CMK (cell line): Measurements from ENCODE around the gene THADA.
"Not testable (repeated sequence)": the region's sequence is repeated elsewhere in the genome, so short reads cannot be mapped to it uniquely, and the experiment has no call there.

ENCODE experiments used
- DNase-seq: peaks from one replicate; pipeline ENCODE4 v3.0.0-alpha.2; 2010; ENCODE audit warnings: low read depth

THADA gene

DNA sequence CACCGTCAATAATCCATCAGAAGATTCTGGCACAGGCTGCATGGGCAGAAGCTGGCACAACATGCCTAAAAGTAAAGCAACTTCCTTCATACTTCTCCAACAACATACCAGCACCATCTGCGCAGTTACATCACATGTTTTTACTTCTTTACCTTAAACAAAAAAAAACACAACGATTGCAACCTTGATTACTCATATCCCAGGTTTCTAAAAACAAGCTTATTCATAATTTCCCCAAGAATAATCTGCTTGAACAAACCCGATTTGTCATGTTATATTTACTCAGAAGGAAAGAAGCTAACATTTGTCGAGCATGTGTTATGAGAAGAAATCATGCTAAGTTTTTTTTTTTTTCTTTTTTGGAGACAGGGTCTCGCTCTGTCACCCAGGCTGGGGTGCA, 54.7 kb downstream of the THADA start:
- DNase-seq: no peak

DNA sequence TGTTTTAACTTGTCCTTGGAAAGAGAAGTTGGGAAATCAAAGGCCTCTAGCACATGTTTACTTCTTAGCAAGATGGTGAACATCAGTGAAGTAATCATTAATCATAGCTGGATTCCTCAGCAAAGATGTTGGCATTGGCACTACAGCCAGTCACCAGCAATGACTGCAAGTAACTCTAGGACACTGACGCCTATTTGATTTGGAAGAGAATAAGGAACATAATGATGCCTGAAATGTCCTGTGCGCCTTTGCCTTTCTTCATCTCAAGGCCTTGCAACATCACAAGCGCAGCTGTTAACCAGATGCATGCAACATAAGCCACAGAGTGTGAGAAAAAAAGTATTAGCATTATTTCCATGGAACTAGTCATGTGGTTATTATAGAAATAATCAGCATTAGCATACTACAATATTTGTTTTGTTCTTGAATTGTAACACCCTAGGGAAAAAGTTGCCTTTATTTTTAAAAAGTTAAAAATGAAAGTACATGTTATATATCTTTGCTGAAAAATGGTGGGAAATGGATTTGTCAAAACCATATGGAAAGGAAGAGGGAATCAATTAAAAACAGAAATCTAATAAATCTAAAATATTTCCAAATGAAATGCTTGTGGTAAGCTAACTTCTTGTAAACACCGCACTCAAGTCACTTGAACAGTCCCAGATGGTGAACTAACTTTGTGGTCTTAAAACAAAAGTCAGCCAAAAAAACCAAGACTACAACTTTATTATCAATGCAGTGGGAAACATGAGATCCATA, 55.6 kb downstream of the THADA start:
- no peak for DNase-seq

GRCh38 chr2:43539436-43539835, 56.4 kb downstream of the THADA start:
- DNase-seq: no peak

DNA sequence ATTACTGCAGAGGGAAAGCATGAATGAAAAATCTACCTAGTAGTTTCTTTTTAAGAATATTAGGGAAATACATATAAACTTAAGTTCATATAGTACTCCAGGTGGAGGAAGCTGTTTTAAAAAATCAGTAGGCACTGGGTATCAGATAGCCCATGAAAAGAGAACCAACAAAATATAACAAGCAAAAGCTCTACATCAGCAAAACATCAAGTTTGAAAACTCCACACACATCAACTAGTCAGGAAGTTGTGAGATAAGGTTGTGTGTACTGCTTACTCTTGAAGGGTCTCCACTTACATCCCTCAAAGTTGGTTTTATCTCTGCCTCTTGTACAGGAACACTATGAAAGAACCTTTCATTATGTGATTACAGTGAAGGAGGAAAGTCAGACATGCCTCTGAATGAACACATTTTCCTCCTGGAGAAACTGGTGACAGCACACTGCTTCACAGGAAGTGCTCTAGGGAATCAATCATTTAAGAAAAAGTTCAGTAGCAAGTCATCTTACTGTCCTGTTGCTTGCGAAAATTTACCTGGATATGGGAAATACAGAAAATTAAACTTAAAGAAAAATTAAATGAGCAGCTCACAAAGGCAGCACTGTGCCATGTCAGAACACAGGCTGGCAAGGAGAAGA, 57.7 kb downstream of the THADA start:
- DNase-seq: no peak

DNA sequence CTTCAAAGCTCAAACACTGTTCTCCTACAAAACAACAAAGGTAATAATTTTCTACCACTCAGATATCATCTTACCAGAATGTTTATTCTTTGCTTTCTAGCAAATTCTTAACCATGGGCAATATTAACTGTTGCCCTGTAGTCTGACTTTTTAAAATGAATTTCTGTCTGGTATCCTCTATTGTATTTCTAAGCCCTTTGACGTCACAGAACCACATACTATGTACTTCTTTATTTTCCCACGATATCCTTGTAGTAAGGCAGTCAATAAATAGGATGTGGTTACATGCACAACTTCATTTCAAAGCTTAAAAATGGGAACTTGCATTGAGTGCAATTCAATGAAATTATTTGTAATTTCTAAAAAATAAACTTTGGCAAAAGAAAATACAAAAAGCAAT, 58.7 kb downstream of the THADA start:
- no peak for DNase-seq

DNA sequence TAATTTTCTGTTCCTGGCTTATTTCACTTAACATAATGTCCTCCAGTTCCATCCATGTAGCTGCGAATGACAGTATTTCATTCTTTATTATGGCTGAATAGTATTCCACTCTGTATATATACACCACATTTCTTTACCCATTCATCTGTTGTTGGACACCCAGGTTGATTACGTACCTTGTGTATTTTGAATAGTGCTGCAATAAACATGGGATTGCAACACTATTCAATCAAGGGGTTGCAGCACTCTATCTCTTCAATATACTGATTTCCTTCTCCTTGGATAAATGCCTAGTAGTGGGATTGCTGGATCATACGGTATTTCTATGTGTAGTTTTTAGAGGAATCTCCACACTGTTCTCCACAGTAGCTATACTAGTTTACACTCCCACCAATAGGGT, 61.3 kb downstream of the THADA start:
- DNase-seq: no peak

- DNase-seq: not testable (repeated sequence)
Measured at GRCh38 chr2:43532572-43532971, 63.3 kb downstream of the THADA start.

GRCh38 chr2:43531251-43531650, 64.6 kb downstream of the THADA start:
- DNase-seq: no peak

DNA sequence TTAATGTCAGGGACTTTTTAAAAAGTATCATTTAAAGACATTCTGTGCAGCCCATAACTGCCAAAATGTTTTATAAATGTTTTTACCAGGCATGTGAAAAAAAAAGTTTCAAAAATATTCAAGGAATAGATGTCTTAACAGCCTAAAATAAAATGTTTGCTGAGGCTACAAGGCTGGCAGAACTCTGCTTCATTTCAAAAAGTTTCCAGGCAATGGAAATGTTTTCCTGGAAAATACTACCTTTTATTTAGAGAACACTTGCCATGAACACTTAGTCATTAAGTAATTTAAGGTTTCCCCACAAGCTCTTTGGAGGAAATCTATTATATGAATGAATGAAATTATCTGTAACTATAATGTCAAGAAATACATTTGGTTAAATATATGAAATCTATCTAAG, 68.8 kb downstream of the THADA start:
- no peak for DNase-seq

DNA sequence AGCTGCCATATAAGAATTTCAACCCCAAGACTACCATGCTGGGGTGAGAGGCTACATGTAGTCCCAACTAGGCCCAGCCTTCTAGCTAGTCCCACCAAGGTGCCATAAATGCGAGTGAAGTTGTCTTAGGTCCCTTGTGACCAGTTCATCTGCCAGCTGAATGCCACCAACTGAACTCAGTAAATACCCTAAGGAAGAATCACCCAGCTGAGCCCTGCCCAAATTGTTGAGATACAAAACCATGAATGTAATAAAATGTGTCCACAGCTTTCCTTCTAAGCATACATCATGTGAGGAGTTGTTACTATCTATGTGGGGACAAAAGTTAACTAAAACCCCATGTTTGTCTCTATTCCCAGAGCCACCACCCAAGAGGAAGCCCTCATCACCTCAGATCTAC, 70.3 kb downstream of the THADA start:
- DNase-seq: no peak

- DNase-seq: no peak
Measured at GRCh38 chr2:43524177-43524965, 71.5 kb downstream of the THADA start.

- no peak for DNase-seq
Measured at GRCh38 chr2:43522177-43522576, 73.7 kb downstream of the THADA start.

- no peak for DNase-seq
Measured at GRCh38 chr2:43521568-43521967, 74.3 kb downstream of the THADA start.

DNA sequence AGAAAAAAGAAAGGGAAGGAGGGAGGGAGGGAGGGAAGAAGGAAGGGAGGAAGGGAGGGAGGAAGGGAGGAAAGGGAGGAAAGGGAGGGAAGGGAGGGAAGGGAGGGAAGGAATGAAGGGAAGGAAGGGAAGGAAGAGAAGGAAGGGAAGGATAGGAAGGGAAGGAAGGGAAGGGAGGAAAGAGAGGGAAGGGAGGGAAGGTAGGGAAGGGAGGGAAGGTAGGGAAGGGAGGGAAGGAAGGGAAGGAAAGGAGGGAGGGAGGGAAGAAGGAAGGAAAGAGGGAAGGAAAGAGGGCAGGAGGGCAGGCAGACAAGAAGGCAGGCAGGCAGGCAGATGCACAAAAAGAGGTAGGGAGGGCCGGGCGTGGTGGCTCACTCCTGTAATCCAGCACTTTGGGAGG, 74.9 kb downstream of the THADA start:
- no peak for DNase-seq

DNA sequence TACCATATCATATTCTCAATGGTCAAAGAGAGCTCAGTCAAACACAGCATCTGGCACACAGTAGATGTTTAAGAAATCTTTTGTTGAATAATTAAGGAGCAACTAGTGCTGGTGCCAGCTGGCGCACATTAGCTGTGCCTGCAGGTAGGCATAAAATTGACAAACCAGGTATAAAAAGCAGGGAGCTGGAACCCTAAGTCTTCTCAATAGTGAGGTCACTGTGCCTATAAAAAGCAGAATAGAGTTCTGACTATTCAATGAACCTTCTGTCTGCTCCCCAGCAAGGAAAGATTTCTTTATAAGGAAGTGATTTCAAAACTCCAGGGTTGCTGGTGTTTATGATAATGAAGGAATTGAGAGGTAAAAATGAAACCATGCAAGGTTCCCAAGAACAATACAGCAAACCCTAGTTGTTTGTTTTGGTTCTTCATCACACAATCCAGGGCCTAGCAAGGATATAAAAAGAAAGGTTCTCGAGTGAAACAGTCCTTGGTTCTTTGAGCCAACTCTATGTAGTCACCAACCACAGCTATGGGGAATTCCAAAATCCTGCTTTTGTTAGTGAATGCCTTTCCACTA, 76.1 kb downstream of the THADA start:
- DNase-seq: no peak

DNA sequence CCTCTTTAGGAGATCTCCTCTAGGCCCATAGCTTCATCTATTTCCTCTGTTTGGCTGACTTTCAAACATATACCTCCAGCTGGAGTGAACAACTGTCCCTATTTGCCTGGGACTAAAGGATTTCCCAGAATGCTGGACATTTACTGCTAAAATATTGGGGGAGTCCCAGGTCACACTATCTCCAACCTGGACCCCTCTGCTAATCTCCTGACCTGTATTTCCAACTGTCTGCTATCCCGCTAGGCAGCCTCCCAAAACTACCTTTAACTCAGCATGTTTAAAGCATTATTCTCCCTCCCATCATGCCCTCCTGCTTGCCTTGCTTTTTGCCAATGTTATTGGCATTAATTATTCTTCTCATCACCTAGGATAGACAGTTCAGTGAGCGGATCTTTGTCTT, 77.1 kb downstream of the THADA start:
- no peak for DNase-seq

- DNase-seq: no peak
Measured at GRCh38 chr2:43518181-43518580, 77.7 kb downstream of the THADA start.

DNA sequence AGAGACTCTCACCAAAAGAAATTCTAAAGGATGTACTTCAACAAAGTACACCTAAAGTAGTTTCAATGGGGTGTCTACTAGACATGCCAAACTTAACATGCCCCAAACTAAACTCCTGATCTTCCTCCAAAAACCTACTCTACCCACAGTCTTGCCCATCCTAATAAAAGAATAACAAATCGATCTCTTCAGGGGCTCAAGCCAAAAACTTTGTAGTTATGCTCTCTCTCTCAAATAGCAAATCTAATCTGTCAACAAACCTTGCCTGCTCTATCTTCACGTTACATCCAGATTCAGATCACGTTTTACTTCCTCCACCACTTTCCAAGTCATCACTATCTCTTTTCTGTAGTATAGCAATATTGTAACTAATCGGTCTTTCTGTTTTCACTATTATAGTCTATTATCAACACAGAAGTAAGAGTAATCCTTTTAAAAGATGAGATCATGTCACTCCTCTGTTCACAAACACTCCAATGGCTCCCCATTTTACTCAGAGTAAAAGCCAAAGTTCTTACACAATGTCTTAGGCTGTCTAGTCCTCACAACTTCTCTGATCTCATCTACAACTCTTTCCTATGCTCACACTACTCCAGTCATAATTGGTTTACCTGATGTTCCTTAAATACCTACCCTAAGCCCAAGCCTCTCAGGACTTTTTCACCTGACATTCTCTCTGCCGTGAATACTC, 79.9 kb downstream of the THADA start:
- DNase-seq: no peak

- no peak for DNase-seq
Measured at GRCh38 chr2:43515248-43515647, 80.6 kb downstream of the THADA start.

- DNase-seq: no peak
Measured at GRCh38 chr2:43513796-43514195, 82.0 kb downstream of the THADA start.

DNA sequence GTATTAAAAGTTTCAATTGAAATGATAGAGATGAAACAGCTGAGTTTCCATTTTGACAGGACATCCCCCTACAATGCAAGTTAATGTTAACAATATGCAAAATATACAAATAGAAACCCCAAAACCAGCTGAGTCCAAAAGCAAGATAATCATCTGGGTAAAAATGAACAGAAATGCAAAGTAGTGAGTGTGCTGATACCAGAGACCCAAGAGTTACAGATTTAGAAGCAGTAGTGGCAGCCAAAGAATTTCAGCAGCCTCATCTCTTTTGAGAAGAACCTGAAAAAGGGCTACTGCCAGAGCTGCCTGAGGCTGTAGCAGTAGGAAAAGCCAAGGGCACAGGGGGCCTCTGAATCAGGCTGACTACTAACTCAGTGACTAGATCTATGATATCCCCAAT, 82.6 kb downstream of the THADA start:
- no peak for DNase-seq

DNA sequence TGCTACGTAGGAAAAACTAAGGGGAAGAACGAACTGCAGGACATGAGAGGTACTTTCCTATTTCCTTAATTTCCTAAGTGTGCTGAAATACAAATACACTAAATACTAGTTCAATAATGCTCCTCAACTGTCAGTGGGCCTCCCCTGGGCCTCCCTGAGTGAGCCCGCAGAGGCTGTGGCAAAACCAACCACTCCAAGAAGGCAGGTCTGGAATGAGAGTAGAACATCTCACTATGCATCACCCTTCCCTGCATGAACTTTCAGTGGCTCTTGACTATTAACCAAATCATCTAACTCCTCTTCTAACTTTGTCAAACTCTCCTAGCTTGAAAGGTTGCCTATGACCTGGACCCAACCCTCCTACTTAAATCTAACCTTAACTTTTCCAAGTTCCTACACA, 84.6 kb downstream of the THADA start:
- DNase-seq: no peak
